ENCODE results near the gene TSGA10. TPM values are rescaled to one million over a fixed set of nuclear protein-coding genes. Genes with fewer than 3 reads are reported as not detected.
"Not testable (repeated sequence)": the region's sequence is repeated elsewhere in the genome, so short reads cannot be mapped to it uniquely, and the experiment has no call there.

The TSGA10 gene
- total RNA-seq, 1 donor from 2014 or later = 1.3 TPM

GRCh38 chr2:99079226-99079625 is 75.5 kb downstream of the TSGA10 start:
- DNase-seq (ENCODE audit: low read depth, low spot score) = no peak

- no peak for DNase-seq (ENCODE audit: low read depth, low spot score)
Measured at GRCh38 chr2:99072551-99072950, 82.2 kb downstream of the TSGA10 start.

GRCh38 chr2:99067871-99068625 is 86.7 kb downstream of the TSGA10 start:
- no peak for DNase-seq (ENCODE audit: low read depth, low spot score)

GRCh38 chr2:99066075-99066958 is 88.4 kb downstream of the TSGA10 start:
- DNase-seq (ENCODE audit: low read depth, low spot score) = peak; percentile 54

GRCh38 chr2:99049187-99049586 is 105.6 kb downstream of the TSGA10 start:
- not testable (repeated sequence) for DNase-seq (ENCODE audit: low read depth, low spot score)

- DNase-seq (ENCODE audit: low read depth, low spot score) = not testable (repeated sequence)
Measured at GRCh38 chr2:99040736-99041300, 113.9 kb downstream of the TSGA10 start.

GRCh38 chr2:99035920-99036319 is 118.8 kb downstream of the TSGA10 start:
- no peak for DNase-seq (ENCODE audit: low read depth, low spot score)

- no peak for DNase-seq (ENCODE audit: low read depth, low spot score)
Measured at GRCh38 chr2:99032786-99033185, 122.0 kb downstream of the TSGA10 start.

- no peak for DNase-seq (ENCODE audit: low read depth, low spot score)
Measured at GRCh38 chr2:99032001-99032400, 122.7 kb downstream of the TSGA10 start.

- DNase-seq (ENCODE audit: low read depth, low spot score) = no peak
Measured at GRCh38 chr2:99031481-99031880, 123.3 kb downstream of the TSGA10 start.

- no peak for DNase-seq (ENCODE audit: low read depth, low spot score)
Measured at GRCh38 chr2:99028558-99028957, 126.2 kb downstream of the TSGA10 start.

- DNase-seq (ENCODE audit: low read depth, low spot score) = no peak
Measured at GRCh38 chr2:99027856-99028255, 126.9 kb downstream of the TSGA10 start.

GRCh38 chr2:99000708-99001107 is 154.0 kb downstream of the TSGA10 start:
- DNase-seq (ENCODE audit: low read depth, low spot score) = no peak

GRCh38 chr2:98988695-98989094 is 166.0 kb downstream of the TSGA10 start:
- DNase-seq (ENCODE audit: low read depth, low spot score) = not testable (repeated sequence)

- peak; percentile 3 for DNase-seq (ENCODE audit: low read depth, low spot score)
Measured at GRCh38 chr2:98985905-98986666, 168.7 kb downstream of the TSGA10 start.

- no peak for DNase-seq (ENCODE audit: low read depth, low spot score)
Measured at GRCh38 chr2:98975611-98976010, 179.1 kb downstream of the TSGA10 start.

- DNase-seq (ENCODE audit: low read depth, low spot score) = no peak
Measured at GRCh38 chr2:98972582-98973167, 182.1 kb downstream of the TSGA10 start.

GRCh38 chr2:98959810-98960507 is 194.8 kb downstream of the TSGA10 start:
- DNase-seq (ENCODE audit: low read depth, low spot score) = no peak

GRCh38 chr2:98952966-98953365 is 201.8 kb downstream of the TSGA10 start:
- no peak for DNase-seq (ENCODE audit: low read depth, low spot score)

GRCh38 chr2:98948956-98949739 is 205.6 kb downstream of the TSGA10 start:
- DNase-seq (ENCODE audit: low read depth, low spot score) = no peak

Measured in pulmonary artery endothelial cell (primary cell).